HG03442 (cell line): ENCODE results near the gene ABHD15.
A peak's percentile ranks its signal among the peaks of the same experiment; 100 is the strongest.

Experiments used
- ATAC-seq: cut with Tn5 transposase; IDR thresholded peaks from one replicate; pipeline ENCODE4 v1.9.1; 2021; ENCODE audit warnings: mild to moderate bottlenecking, moderate library complexity; ENCODE audit not compliant: unreplicated experiment

ABHD15 gene

GRCh38 chr17:29595107-29595942, 28.5 kb upstream of the ABHD15 start:
- ATAC-seq, result no peak

DNA sequence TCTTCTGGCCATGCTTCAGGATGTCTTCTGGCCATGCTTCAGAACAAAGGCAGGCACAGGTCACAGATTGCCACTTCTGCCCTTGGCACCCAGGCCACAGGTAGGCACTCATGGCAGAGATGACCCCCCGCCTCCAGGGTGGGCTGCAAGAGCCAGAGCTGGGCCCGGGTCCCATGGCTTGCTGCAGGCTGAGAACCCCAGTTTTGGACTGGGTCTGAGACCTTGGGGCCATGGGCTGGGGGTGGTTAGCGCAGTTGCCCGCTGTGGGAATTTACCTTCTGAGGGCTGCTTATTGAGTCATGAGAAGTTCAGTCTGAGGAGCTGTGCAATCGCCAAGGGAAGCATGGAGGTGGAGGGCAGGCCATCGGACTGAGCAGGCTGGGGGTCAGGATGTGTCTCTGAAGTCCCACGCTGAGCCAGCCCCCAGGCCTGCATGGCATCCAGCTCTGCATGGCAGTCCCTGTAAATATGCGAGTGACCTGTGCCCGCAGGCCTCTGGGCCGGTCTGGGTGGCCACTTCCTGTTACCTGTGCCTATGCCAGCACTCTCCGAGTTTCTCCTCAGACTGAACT, 27.8 kb upstream of the ABHD15 start:
- ATAC-seq, result no peak

DNA sequence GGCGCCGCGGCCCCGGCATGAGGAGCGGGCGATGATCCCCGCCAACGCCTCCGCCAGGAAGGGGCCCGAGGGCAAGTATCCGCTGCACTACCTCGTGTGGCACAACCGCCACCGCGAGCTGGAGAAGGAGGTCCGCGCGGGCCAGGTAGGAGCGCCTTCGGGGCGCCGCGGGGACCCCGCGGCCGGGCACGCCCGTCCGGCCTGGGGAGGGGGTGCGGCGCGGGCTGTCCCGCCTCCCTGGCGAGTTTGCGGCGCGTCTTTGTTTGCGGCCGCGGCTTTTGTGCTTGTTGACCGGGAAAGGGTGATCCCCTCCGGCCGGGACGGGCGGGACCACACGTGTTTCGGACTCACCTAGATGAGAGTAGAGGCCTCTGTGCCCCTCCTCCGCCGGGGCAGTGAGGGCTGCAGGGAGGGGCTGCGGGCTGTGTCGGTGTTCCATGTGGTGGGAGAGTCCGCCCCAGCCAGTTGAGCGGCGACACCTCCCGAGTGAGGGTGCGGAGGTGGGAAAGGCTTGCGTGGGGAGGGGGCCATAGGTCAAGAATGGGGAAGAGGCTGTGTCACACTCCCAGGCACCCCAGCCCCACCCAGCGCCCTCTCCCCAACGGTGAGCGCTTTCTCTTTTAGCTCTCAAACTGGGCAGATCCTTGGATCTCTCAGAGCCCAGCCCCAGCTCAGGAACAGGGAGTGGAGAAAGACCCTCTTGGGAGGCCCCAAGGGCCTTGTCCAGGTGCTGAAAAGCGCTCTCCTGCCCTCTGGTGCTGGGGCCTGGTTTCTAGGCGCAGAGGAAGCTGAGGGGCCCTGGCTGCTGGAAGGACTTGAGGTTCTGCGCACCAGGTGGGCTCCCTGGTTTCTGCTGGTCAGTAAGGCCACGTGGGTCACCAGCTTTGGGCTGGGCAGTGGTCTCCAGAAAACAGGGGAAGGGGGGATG, 27.0 kb upstream of the ABHD15 start:
- ATAC-seq, result no peak

- ATAC-seq, result no peak
These were observed 26.2 kb upstream of the ABHD15 start, which contains the start of gene ANKRD13B for GRCh38 chr17:29592850-29593551. TSS of gene ANKRD13B (plus strand) at chr17:29593132. CDS start at chr17:29593622, 490 bp downstream.

DNA sequence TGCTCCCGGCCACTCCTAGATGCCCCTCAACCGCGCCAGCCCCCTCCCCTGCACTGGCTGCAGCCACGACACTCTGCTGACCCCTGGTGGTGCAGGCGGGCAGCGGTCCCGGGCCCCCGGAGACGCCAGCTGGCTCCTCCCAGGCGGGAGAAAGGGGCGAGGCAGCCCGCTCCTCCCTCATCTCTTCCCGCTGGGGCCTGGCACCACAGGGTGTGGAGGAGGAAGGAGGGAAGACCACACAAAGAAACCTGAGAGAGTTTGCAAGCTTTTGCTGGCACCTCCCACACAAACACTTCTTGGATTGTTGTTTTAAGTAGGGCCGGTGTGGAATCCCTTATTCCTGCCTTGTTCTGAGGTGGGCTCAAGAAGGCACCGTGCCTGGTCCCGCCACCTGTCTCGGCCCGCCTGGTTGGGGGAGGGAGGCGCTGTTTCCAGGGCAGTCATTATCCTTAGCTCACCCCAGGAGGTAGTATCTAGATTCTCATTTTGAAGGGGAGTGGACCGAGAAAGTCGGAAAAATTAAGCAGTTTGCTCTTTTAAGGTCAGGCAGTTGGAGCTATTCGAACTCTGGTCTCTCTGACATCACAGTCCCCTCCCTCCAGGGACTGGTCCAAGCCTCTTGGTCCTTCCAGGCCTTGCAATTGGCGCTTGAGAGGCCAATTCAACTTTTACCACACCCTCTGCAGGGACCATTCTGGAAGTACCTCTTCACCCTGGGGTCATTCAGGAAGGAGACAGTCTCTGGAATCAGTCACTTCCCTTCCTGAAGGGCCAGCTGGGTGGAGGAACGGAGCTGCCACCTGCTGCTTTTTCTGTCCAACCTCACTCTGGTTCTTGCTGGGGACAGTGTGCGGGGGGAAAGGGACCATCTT, 25.1 kb upstream of the ABHD15 start:
- ATAC-seq, result no peak

DNA sequence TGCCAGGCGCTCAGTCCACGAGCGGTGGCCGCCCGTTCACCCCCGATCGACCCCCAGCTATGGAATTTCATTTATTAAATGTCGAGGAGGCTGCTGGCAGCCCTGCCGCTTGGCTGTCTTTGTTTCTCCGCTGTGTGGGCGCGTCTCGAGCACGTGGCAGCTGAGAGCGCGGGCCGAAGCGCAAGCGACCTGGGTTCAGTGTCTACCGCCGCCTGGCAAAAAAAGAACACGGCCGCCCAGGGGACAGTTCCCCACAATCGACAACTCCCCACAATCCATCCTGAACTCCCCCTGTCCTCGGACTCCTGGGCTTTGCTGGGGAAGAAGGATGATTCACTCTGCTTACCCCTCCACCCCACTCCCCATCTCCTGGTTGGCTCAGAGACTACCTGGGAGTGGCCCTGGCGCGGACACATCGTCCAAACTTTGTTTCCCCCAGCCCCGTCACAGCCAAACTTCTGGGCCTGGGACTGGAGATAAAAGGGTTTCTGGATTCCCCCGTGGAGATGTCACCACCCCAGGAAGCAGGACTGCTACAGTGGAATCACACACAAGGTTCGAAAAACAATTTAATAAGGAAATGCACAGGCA, 24.4 kb upstream of the ABHD15 start:
- ATAC-seq, result no peak

DNA sequence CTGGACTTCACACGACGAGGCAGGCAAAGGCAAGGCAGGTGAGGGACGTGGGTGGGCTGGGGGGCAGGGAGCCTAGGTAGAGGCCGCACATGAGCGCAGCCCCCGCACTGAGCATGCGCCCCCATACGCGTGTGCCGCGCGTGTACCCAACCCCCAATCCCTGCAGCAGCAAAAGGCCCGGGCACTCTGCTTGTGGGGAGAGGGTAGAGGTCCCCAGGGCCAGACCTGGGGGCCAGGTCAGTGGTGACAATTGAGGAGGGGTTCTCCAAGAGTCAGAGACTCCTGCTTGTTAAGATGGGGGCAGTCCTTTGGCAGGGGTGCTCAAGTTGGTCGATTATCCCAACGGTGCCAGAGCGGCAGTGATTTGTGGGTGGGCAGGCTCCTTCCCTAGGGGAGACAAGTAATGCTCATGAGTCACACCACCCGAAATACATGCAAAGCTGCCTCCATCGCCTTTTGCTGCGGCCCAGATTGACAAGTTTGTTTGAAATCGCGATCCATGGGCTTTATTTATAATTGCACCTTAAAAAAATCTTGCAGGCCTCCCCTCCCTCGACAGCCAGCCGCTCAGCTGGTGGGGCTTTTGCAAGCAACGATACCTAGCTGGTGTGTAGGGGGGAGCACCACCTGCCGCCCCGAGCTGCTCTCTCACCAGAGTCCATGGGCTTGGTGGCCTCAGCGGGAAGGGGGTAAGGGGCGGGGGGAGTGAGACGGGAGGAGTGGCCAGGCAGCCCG, 23.7 kb upstream of the ABHD15 start:
- ATAC-seq, result no peak

- peak; percentile 56 for ATAC-seq
These were observed 22.9 kb upstream of the ABHD15 start, which contains the start of gene GIT1 for GRCh38 chr17:29589524-29590410. TSS of gene GIT1 (minus strand) at chr17:29589648. CDS start at chr17:29589378, 270 bp downstream.

DNA sequence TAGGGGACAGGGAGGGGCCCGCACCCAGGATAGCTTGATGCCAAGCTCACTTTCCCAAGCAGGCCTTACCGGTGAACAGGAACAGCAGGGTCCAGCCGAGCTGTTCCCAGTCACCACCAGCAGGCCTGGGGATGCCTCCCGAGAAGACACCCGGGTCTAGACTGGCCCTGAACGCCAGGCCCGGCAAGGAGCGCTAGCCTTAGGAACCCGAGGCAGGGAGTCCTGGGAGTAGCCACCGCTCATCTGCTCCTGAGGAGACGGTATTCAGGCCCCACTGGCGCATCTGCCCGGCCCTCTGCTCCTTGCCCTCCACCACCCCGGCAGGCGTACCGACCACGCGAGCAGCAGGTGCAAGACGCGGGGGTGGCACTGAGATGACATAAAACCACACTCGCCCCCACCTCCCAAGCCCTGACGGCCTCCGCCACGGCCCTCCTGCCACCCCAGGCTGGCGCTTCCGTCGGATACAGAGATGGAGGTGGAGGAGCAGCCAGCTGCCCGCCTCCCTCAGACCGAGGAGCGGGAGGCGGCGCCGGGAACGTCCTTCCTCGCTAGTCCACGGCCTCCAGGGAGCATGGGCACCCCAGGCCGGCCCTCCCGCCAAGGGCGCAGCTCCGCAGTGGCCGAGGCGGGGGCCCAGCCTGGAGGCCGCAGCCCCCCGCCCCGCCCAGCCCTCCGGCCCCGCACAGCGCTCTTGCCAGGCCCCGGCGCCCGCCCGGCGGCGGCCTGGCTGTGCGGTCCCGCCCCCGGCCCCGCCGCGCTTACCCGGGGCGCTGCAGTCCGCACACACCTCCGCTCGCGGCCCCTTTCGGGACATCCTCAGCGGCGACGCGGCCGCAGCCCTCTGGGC, 21.9 kb upstream of the ABHD15 start:
- ATAC-seq, result peak; percentile 6

- no peak for ATAC-seq
These were observed 21.3 kb upstream of the ABHD15 start for GRCh38 chr17:29588017-29588561.

DNA sequence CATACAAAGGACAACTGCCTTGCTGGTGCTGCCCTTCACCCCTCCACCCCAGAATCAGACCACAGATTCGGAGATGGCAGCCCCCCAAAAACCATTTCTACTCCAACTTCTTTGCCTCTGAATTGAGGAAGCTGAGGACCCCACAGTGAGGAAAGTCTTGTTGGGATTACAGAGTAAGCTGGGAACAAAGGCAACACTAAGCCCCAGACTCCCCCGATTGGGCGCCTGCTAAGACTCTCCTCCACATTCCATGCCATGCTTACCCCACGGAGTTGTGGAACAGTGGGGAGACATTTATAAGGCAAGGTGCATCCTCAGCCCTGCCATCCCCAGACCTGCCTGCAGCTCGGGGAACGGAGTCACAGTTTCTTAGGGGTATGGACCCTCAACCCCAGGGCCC, 20.8 kb upstream of the ABHD15 start:
- ATAC-seq, result no peak

DNA sequence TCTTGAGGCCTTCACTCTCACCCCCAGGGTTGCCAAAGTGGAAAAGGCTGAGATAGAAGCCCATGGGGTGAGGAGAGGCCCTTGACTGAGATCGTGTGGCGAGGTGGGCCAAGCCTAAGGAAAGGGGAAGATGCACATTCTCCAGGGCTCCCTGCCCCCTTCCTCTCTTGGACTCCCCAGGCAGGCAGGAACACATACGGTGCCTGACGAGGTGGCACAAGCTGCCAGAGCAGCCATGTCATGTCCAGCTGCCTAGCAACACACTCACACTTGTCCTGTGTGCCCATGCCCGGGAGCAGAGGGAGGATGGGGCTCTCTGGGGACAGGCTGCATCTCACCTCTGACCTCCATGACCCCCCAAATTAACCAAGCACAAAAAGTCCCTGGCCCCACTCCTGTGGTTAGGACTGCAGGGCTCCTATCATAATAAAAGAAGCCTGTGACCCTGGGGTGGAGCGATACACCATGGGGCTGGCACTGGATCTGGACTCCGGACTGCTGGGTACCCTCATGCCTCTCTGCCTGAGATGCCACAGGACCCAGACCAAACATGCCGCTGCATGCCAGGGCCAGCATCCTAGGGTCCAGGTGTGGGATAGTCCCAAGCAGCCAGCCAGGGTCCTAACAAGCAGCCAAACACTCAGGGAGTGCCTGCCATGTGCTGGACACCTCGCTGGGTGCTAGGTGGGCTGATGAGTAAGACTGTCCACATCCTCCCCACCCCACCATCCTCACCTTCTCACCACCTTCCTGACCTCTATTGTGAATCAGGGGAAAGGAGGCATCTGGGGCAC, 20.0 kb upstream of the ABHD15 start:
- no peak for ATAC-seq

DNA sequence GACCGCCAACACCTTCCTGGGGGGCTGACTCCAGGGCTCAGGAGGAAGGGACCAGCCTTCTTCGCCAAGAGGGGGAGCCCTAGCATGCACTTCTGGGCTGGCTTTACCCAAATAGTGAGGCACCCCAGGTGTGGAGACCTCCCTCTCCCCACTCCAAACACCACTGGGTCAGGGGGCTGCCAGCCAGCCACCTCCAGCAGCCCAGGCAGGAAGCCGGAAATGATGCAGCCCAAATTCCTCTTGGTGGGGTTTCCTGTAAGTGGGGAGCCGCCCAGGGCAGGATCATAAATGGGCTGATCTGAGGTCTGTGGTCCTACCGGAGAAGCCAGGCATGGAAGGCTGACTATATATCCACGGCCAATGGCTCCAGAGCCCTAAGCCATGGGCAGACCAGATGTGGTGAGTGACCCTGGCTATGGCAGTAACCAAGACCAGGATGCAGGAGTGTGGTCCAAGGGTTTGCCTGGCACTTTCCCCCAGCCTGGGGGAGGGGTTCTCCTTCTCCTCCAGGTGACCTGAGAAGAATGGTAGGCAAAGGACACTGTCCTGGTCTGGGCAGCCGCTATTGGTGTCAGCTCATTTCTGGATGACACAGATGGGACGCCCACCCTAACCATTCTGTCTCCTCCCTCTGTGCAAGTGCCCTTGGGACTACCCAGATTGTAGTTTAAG, 18.4 kb upstream of the ABHD15 start:
- ATAC-seq, result no peak

- ATAC-seq, result no peak
These were observed 17.7 kb upstream of the ABHD15 start for GRCh38 chr17:29584452-29585079.
